Stimulated activated CD8-positive, alpha-beta memory T cell treated with anti-CD3 and anti-CD28 coated beads, Interleukin-12 subunit alpha, Interleukin-12 subunit beta, amount 100 ng/mL, for 24 hours (primary cell): ENCODE results near the gene PTX4.

Experiments used
- DNase-seq: peaks from one replicate; pipeline ENCODE4 v3.0.0-alpha.2; 2020; ENCODE audit errors: extremely low read depth

Gene PTX4, protein sequence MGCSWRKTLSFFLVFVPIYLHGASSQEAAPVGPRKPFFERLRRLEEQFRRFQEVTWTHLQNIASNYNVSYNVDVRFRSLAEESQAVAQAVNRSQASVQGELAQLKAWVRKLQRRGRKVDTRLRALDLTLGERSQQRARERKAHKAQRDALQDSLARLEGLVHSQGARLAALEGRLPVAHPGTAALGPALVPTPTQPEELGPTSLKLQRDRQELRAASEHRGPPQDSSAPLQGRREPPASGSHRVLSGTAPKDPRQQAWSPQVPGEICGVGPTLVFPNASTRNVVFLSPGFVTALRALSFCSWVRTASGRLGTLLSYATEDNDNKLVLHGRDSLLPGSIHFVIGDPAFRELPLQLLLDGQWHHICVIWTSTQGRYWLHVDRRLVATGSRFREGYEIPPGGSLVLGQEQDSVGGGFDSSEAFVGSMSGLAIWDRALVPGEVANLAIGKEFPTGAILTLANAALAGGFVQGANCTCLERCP

GRCh38 chr16:1488619-1489018 is at the start of gene PTX4:
Gene PTX4 (minus strand): TSS chr16:1488944. CDS start chr16:1488909, 35 bp downstream.
- DNase-seq, result no peak

- DNase-seq, result no peak
Observed at GRCh38 chr16:1537763-1538289, 49.1 kb upstream of the PTX4 start.

DNA sequence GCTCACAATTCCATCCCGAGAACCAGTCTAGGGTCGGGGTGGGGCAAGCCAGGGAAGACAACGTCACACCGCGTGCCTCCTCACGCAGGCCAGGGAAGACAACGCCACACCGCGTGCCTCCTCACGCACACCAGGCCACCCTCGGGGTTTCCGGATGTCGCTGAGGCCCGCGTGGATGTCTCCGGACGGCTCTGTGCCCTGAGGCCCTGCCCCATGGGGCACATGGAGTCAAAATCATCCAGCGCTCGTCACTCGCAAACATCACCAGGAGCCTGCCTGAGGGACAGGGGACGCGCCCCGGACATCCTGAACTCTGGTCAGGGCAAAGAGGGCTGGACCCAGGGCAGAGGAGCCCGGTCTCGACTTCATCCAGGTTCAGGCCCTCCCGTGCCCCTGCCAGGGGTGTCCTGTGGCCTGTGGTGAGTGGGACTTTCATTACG is 48.4 kb upstream of the PTX4 start:
- no peak for DNase-seq

DNA sequence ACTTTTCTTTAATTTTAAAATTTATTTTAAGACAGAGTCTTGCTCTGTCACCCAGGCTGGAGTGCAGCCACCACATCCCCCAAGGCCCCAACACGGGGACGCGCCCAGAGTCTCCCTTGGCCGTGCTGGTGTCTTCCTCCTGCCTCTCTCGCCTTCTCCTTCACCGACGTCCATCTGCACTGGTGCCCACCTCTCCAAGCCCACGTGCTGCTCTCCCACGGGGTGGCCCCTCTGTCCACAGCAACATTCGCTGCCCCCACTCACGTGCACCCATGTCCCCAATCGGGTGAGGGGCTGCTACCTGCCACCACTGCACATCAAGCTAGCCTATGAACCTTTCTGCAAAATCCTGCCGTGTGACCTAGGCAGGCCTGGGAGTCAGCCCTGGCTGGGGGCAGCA is 47.9 kb upstream of the PTX4 start:
- no peak for DNase-seq

- no peak for DNase-seq
Observed at GRCh38 chr16:1535391-1536291, 46.9 kb upstream of the PTX4 start.

DNA sequence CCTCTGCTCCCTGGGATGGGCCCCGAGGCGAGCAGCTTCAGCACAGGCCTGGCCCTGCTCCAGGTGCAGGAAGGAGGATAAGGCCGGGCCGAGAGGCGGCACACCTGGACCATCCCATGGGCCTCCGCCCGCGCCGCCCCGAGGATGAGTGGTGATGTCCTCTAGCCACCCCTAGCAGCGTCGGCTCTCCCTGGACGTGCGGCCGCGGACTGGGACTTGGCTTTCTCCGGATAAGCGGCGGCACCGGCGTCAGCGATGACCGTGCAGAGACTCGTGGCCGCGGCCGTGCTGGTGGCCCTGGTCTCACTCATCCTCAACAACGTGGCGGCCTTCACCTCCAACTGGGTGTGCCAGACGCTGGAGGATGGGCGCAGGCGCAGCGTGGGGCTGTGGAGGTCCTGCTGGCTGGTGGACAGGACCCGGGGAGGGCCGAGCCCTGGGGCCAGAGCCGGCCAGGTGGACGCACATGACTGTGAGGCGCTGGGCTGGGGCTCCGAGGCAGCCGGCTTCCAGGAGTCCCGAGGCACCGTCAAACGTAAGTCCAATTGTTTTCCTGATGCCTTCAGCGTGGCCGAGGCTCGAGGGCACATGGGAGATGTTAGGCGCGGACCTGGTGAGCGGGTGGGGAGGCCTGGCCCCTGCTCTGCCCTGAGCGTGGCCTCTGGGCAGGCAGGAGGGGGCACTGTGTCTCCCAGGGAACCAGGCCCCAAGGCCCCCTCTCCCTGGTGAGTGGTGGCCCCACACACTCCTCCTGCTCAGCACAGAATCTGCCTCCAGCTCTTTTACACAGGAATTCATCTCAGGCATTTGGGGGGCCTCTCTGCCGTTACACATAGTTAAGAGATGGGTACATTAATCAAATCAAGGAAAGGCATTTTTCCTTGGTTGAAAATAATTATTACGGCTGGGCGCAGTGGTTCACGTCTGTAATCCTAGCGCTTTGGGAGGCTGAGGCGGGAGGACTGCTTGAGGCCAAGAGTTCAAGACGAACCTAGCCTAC is 45.6 kb upstream of the PTX4 start:
- DNase-seq, result no peak

GRCh38 chr16:1533443-1533951 is 44.8 kb upstream of the PTX4 start, which contains the start of gene TMEM204:
Gene TMEM204 (plus strand): TSS chr16:1533666. CDS start chr16:1534276, 610 bp downstream.
- DNase-seq, result no peak

DNA sequence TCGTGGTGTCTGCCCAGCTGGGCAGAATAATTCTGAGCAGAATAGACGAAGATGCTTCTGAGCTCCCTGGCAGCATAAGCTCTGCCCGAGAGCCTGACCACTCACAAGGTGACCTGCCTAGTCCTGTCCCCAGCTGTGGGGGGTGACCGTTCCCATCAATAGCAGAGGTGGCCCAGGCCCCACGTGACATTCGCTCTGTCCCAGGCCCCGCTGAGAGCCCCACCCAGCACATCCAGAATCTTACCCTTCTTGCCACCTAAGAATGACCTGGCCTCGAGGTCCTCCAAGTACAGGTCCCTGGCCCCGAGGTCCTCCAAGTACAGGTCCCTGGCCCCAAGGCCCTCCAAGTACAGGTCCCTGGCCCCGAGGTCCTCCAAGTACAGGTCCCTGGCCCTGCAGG is 44.0 kb upstream of the PTX4 start:
- no peak for DNase-seq

- no peak for DNase-seq
Observed at GRCh38 chr16:1532081-1532760, 43.5 kb upstream of the PTX4 start.

DNA sequence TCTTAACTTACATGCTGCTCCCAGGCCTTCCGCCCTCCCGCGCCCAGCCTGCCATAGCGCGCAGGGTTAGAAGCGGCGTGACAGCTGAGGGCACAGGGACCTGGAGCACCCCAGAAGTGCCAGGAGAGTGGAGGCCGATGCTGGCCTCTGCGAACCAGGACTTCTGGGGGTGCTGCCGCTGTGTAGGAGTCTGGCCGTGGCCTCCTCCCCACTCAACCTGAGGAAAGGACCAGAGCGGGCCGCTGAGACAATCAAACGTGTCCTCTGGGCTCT is 42.8 kb upstream of the PTX4 start:
- no peak for DNase-seq

DNA sequence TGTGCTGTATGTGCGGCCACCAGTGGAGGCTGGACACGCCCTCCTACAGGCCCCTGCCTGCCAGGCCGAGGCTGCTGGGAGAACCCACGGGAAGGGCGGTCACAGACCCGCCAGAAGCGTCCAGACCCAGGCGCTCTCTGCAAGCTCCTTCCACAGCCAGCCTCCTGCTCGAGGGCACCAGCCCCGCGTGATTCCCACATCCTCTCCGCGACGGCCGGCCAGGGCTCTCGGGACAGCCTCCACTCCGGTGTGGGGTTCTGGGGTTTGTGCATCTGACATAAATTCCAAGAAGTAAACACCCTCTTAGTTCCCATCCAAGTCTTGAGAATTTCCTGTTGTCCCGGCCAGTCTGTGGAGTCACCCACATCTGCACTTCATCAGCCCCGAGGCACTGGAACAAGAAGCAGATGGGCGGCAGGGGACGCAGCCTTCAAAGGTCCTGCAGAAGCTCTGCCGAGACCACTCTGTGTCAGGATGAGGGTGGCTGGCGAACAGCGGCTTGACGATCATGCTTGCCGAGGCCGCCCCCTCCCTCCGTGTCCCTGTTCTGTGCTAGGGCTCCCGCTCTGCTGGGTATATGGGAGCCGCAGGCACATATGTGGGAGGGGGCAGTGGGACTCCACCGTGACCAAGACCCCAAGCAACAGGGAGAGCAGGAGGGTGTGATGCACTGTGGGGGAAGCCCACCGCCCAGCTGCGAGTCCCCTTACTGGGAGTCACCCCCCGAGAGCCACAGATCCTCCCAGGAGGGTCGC is 42.3 kb upstream of the PTX4 start:
- DNase-seq, result no peak

- DNase-seq, result no peak
Observed at GRCh38 chr16:1530349-1530882, 41.7 kb upstream of the PTX4 start.

GRCh38 chr16:1528921-1529537 is 40.3 kb upstream of the PTX4 start:
- DNase-seq, result no peak

DNA sequence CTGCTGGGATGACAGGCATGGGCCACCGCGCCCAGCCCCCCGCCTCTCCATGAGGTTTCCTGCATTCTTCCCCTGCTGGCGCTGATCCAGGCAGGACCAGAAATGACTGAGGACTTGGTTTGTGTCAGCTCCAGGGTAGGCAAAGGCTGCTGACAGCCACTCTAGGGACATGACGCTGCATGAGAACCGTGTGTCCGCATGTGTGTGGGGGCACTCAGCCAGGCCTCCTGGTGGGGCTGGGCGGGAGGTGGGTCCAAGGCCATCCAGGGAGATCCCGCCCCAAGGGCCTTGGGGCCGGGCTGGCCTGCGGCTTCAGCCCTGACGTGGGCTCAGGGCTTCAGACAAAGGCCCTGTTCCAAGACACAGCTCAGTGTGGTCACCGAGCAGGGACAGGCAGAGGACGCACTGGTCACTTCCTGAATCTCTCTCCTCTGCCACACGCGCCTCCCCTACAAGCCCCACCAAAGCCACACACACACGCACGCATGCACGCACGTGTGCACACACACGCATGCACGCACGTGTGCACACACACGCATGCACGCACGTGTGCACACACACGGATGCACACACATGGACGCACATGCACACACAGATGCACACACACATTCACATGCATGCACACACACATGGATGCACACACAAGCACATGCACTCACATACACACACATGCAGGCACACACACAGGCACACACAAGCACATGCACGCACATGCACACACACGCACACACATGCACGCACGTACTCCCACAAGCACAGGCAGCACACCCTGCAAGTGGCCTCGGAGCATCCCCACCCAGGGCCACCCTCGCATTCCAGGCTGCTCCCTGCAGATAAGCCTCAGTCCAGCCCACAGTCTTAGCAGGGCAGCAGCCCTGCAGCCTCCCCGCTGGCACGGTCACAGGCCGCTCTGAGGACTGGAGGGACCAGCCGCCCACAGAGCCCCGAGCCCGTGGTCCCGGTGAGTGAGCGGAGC is 39.4 kb upstream of the PTX4 start:
- no peak for DNase-seq

GRCh38 chr16:1526608-1527555 is 38.1 kb upstream of the PTX4 start:
- DNase-seq, result no peak

- no peak for DNase-seq
Observed at GRCh38 chr16:1525871-1526607, 37.3 kb upstream of the PTX4 start.
